GM18502 (cell line): ENCODE results near the gene SYCE3.
A peak's percentile ranks its signal among the peaks of the same experiment; 100 is the strongest.

Experiments used
- ATAC-seq: cut with Tn5 transposase; IDR thresholded peaks from one replicate; pipeline ENCODE4 v1.9.1; 2021; ENCODE audit warnings: mild to moderate bottlenecking; ENCODE audit not compliant: unreplicated experiment, poor library complexity

SYCE3 gene

DNA sequence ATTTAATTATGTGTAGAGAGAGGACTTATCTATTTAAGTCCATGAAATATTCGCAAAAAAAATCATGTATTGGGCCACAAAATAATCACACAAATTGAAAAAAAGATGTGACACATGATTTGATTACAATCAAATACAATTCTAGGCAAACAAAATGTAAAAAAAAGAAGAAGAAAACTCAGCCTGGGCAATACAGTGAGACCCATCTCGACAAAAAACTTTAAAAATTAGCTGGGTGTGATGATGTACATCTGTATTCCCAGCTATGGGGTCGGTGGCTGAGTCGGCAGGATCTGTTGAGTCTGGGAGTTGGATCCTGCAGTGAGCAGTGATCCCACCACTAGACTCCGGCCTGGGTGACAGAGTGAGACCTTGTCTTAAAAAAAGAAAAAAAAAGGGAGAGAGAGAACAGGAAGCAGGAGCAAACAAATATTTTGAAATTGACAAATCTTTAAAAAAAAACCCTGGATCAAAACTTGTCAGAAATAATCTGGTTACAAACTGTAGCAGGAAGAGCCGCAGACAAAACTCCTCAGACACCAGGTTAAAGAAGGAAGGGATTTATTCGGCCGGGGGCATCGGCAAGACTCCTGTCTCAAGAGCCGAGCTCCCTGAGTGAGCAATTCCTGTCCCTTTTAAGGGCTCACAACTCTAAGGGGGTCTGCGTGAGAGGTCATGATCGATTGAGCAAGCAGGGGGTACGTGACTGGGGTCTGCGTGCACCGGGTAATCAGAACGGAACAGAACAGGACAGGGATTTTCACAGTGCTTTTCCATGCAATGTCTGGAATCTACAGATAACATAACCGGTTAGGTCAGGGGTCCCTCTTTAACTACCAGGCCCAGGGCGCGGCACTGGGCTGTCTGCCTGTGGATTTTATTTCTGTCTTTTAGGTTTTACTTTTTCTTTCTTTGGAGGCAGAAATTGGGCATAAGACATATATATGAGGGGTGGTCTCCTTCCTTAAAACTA lies 29.6 kb downstream of the SYCE3 start:
- ATAC-seq, result no peak

GRCh38 chr22:50531962-50532674 lies 30.6 kb downstream of the SYCE3 start:
- no peak for ATAC-seq

- no peak for ATAC-seq
Measured at GRCh38 chr22:50531546-50531961, 31.2 kb downstream of the SYCE3 start.

- no peak for ATAC-seq
Measured at GRCh38 chr22:50530877-50531545, 31.7 kb downstream of the SYCE3 start.

DNA sequence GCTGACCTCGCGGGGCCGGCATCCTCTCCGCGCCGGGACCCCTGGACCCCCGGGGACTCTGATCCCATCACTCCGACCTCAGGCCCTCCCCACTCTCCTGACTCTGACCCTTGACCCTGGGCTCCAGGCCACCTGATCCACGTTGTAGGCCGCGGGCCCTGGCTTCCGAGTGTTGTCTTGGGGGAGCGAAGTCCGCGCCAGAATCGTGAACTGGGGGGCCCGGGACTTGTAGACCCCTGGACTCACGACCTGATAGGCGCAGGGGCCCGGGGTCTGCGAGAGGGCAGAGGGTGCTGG lies 32.2 kb downstream of the SYCE3 start:
- ATAC-seq, result no peak

DNA sequence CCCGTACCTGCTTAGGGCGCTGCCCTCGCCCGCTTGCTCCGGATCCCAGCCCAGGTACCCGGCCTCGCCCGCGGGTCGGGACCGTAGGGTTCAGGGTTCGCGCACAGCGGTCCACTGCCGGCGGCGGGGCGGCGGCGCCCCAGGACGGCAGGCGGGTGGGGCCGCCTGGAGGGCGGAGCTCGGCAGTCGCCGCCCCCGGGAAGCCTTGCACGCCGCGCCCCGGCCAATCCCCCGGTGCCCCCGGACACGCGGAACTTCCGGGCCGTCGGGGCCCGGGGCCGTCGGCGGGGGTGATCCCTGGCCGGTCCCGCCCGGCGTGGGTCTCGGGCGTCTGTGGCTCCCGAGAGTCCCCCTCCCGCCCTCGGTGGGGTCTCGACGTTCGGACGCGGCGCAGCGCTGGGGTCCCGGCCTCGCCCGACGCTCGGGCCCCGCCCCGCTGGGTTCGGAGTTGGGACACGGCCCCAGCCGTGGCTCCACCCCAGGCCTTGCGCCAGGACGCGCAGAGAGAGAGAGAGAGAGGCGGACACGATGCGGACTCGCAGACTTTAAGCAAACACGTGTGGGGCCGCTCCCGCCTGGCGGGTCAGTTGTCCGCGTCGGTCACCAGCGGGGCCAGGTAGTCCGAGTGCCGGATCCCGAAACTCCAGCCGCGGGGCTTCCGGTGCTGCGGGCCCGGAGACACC lies 32.7 kb downstream of the SYCE3 start, which contains the start of gene TYMP:
TSS of gene TYMP (minus strand) at position 116 of the 683 bp plus-strand sequence. CDS start 303 bp downstream, outside the sequence.
- ATAC-seq, result peak; percentile 24

GRCh38 chr22:50529416-50529896 lies 33.3 kb downstream of the SYCE3 start:
- no peak for ATAC-seq

- ATAC-seq, result no peak
Measured at GRCh38 chr22:50528682-50529415, 33.9 kb downstream of the SYCE3 start.

DNA sequence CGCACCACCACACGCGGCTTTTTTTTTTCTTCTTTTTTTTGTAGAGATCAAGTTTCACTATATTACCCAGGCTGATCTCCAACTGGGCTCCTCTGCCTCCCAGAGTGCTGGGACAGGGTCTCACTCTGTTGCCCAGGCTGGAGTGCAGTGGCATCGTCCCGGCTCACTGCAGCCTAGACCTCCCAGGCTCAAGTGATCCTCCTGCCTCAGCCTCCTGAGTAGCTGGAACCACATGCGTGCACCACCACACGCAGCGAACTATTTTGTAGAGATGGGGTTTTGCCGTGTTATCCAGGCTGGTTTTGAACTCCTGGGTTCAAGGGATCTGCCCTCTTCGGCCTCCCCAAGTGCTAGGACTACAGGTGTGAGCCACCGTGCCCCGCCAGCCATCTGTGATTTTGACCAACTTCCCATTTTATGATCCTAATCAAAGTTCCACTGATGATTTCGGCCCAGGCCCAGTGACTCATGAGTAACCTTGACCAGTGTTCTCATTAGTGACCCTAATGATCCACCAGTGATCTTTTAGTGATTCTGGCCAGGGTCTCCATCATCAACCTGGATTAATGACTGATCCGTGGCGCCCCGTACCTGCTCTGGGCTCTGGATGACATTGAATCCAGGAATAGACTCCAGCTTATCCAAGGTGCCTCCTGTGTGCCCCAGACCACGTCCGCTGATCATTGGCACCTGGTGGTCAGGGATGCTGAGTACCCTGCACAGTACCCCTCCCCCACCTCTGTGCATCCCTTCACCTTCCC lies 34.6 kb downstream of the SYCE3 start:
- no peak for ATAC-seq

- ATAC-seq, result no peak
Measured at GRCh38 chr22:50526834-50527801, 35.6 kb downstream of the SYCE3 start.

GRCh38 chr22:50526108-50526833 lies 36.4 kb downstream of the SYCE3 start:
- ATAC-seq, result peak; percentile 31

GRCh38 chr22:50525858-50526107 lies 36.9 kb downstream of the SYCE3 start:
- no peak for ATAC-seq

- peak; percentile 46 for ATAC-seq
Measured at GRCh38 chr22:50525104-50525857, 37.4 kb downstream of the SYCE3 start, which contains the start of gene SCO2. Gene SCO2 (minus strand): TSS chr22:50525598. CDS start chr22:50524411, 1,187 bp downstream.

GRCh38 chr22:50524676-50525103 lies 38.0 kb downstream of the SYCE3 start:
- ATAC-seq, result no peak

- no peak for ATAC-seq
Measured at GRCh38 chr22:50523806-50524675, 38.7 kb downstream of the SYCE3 start.

- ATAC-seq, result no peak
Measured at GRCh38 chr22:50523458-50523805, 39.3 kb downstream of the SYCE3 start.
